Neutrophil (primary cell): ENCODE measurements around the gene CAMK2N2.

Experiments used
- H3K27ac ChIP-seq: fragments of 200-600 bp; sonication (generic); 2 replicates; pipeline ENCODE4 v1.5.1; 2016; ENCODE audit warnings: mild to moderate bottlenecking, moderate library complexity
- H3K27me3 ChIP-seq: fragments of 200-600 bp; sonication (generic); 2 replicates; pipeline ENCODE4 v1.6.0; 2016; ENCODE audit warnings: mild to moderate bottlenecking
- H3K36me3 ChIP-seq: fragments of 200-600 bp; sonication (generic); 2 replicates; pipeline ENCODE4 v1.5.1; 2017
- H3K4me1 ChIP-seq, 2 experiments: fragments of 200-600 bp in 1 of 2; sonication (generic) in 1 of 2; 1 replicate in 1 of 2; 2 replicates in 1 of 2; pipeline versions ENCODE4 v1.5.1 to v1.6.1; 2013 to 2016; ENCODE audit warnings: low read depth in 1 of 2, low read length in 1 of 2, mild to moderate bottlenecking in 1 of 2, moderate library complexity in 1 of 2; ENCODE audit not compliant: control insufficient read depth in 1 of 2, insufficient read depth in 1 of 2
- H3K4me3 ChIP-seq, 2 experiments: fragments of 200-600 bp in 1 of 2; sonication (generic) in 1 of 2; 1 replicate in 1 of 2; 2 replicates in 1 of 2; pipeline ENCODE4 v1.5.1; 2013 to 2016; ENCODE audit warnings: low read depth in 1 of 2, low read length in 1 of 2, mild to moderate bottlenecking in 1 of 2, moderate library complexity in 1 of 2
- H3K9me3 ChIP-seq: fragments of 200-600 bp; sonication (generic); 2 replicates; pipeline ENCODE4 v1.5.1; 2016
- TF ChIP-seq, protein P1 (sequence below): fragments of 200-600 bp; sonication (generic); IDR thresholded peaks from 2 replicates; pipeline ENCODE4 v1.5.1; 2016; ENCODE audit warnings: antibody characterized with exemption

The CAMK2N2 gene

GRCh38 chr3:184291738-184292445, 30.5 kb upstream of the CAMK2N2 start:
- H3K9me3 ChIP-seq: no peaks in the 10 kb centered on the region
- no peaks in the 10 kb centered on the region for H3K36me3 ChIP-seq
- no peak overlapping the region for H3K4me3 ChIP-seq
- H3K27me3 ChIP-seq: peaks cover 37% of the 10 kb centered on the region
- TF ChIP-seq, protein P1, sequence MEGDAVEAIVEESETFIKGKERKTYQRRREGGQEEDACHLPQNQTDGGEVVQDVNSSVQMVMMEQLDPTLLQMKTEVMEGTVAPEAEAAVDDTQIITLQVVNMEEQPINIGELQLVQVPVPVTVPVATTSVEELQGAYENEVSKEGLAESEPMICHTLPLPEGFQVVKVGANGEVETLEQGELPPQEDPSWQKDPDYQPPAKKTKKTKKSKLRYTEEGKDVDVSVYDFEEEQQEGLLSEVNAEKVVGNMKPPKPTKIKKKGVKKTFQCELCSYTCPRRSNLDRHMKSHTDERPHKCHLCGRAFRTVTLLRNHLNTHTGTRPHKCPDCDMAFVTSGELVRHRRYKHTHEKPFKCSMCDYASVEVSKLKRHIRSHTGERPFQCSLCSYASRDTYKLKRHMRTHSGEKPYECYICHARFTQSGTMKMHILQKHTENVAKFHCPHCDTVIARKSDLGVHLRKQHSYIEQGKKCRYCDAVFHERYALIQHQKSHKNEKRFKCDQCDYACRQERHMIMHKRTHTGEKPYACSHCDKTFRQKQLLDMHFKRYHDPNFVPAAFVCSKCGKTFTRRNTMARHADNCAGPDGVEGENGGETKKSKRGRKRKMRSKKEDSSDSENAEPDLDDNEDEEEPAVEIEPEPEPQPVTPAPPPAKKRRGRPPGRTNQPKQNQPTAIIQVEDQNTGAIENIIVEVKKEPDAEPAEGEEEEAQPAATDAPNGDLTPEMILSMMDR: no peak
- no peak overlapping the region for H3K27ac ChIP-seq
- H3K4me1 ChIP-seq: no peaks in the 10 kb centered on the region

DNA sequence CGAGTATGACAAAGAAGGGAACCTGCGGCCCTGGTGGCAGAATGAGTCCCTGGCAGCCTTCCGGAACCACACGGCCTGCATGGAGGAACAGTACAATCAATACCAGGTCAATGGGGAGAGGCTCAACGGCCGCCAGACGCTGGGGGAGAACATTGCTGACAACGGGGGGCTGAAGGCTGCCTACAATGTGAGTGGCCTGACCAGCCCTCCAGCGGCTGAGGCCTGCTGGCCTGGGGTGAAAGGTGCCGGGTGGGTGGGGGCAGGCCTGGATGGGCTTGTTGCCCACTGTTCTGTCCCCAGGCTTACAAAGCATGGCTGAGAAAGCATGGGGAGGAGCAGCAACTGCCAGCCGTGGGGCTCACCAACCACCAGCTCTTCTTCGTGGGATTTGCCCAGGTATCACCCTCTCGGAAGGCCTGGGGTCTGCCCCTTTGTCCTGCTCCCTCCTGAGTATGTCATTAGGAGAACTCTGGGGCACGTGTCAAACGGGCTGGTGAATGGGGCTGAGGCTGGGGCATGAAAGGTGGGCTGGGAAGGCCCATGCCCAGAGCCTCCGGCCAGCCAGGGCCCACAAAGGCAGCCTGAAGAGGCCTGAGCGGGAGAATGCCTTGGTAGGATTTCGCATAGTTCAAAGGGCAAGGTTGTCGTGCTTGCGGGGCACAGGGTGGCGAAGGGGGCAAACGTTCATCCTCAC, 29.8 kb upstream of the CAMK2N2 start:
- H3K36me3 ChIP-seq: no peaks in the 10 kb centered on the region
- no peak overlapping the region for H3K4me3 ChIP-seq
- no peak overlapping the region for H3K27ac ChIP-seq
- H3K27me3 ChIP-seq: peaks cover 44% of the 10 kb centered on the region
- TF ChIP-seq, protein P1: no peak
- no peaks in the 10 kb centered on the region for H3K9me3 ChIP-seq
- no peaks in the 10 kb centered on the region for H3K4me1 ChIP-seq

GRCh38 chr3:184290331-184290730, 29.0 kb upstream of the CAMK2N2 start:
- TF ChIP-seq, protein P1: no peak
- Histone ChIP-seq H3K36me3 (no peaks in the 10 kb centered on the region), H3K27ac (no peak overlapping the region), H3K4me1 (no peaks in the 10 kb centered on the region), H3K27me3 (peaks cover 45% of the 10 kb centered on the region), H3K9me3 (no peaks in the 10 kb centered on the region), H3K4me3 (no peak overlapping the region)

GRCh38 chr3:184289426-184289938, 28.1 kb upstream of the CAMK2N2 start:
- H3K9me3 ChIP-seq: no peaks in the 10 kb centered on the region

DNA sequence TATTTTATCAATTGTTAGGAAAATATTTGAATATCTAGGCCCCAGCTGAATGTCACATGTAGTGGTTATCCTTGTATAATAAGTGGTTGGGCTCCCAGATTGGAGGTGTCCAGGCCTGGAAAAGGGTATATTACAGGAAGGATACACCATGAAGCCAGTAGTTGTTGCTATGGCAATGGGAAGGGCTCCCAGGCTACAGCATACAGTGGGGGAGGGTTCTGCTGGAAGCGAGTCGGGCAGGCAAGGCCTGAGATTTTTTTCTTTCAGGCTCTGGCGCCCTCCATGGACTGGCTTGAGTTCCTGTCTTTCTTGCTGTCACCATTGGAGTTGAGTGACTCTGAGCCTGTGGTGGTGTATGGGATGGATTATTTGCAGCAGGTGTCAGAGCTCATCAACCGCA, 23.3 kb upstream of the CAMK2N2 start:
- Histone ChIP-seq H3K27me3 (peaks cover 60% of the 10 kb centered on the region), H3K4me1 (no peaks in the 10 kb centered on the region), H3K4me3 (no peak overlapping the region), H3K36me3 (no peaks in the 10 kb centered on the region), H3K27ac (no peak overlapping the region), H3K9me3 (no peaks in the 10 kb centered on the region)
- TF ChIP-seq, protein P1: no peak

More at GRCh38 chr3:184289426-184289938, 28.1 kb upstream of the CAMK2N2 start:
- TF ChIP-seq, protein P1: no peak
- Histone ChIP-seq H3K4me3 (no peak overlapping the region), H3K4me1 (no peaks in the 10 kb centered on the region), H3K36me3 (no peaks in the 10 kb centered on the region), H3K27ac (no peak overlapping the region), H3K27me3 (peaks cover 45% of the 10 kb centered on the region)
